H1 (cell line): ENCODE data around the gene UFSP2. TPM values are rescaled to one million over a fixed set of nuclear protein-coding genes. Genes with fewer than 3 reads are reported as not detected.

ENCODE experiments used
- CTCF ChIA-PET: fragments of 300-600 bp; sonication (Branson Sonifier 250); formaldehyde crosslinking; loops from one replicate; lab custom pipeline; 2021; ENCODE audit not compliant: partially characterized antibody; lab: Charles Lee
- POLR2A ChIA-PET: fragments of 300-600 bp; sonication (Branson Sonifier 250); formaldehyde crosslinking; loops from one replicate; lab custom pipeline; 2021; ENCODE audit warnings: inconsistent platforms; ENCODE audit not compliant: partially characterized antibody; lab: Charles Lee
- DNase-seq, 2 experiments: peaks; one replicate each; pipeline versions ENCODE4 v3.0.0 to v3.0.0-alpha.2; 2010 to 2022; ENCODE audit warnings: low spot score in 2 of 2, low read depth in 1 of 2, mixed read lengths in 1 of 2
- FAIRE-seq: peaks from 2 replicates; lab custom pipeline; 2011; peaks lifted over from hg19 to GRCh38; lab: Jason Lieb, UNC
- H2AFZ ChIP-seq: 2 replicates; pipeline ENCODE4 v1.8.1; 2012; ENCODE audit warnings: low read length, inconsistent platforms
- H2AK5ac ChIP-seq: 2 replicates; pipeline ENCODE4 v1.6.1; 2013; ENCODE audit warnings: low read depth, low read length
- H2BK120ac ChIP-seq: replicated peaks from 2 replicates; pipeline ENCODE3; 2013; ENCODE audit warnings: low read depth, low read length, inconsistent platforms
- H2BK12ac ChIP-seq: 2 replicates; pipeline ENCODE4 v1.6.1; 2013; ENCODE audit warnings: low read depth, low read length
- H2BK15ac ChIP-seq: 2 replicates; pipeline ENCODE4 v1.6.1; 2013; ENCODE audit warnings: low read length
- H2BK20ac ChIP-seq: 2 replicates; pipeline ENCODE4 v1.6.1; 2013; ENCODE audit warnings: low read length
- H2BK5ac ChIP-seq: 2 replicates; pipeline ENCODE4 v1.6.1; 2013; ENCODE audit warnings: low read depth, low read length
- H3K14ac ChIP-seq: 2 replicates; pipeline ENCODE4 v1.6.1; 2013; ENCODE audit warnings: inconsistent platforms; ENCODE audit not compliant: insufficient read length
- H3K18ac ChIP-seq: 2 replicates; pipeline ENCODE4 v1.6.1; 2013; ENCODE audit warnings: low read length; ENCODE audit errors: extremely low read depth
- H3K23ac ChIP-seq: 2 replicates; pipeline ENCODE4 v1.6.1; 2013; ENCODE audit warnings: inconsistent platforms; ENCODE audit not compliant: insufficient read length
- H3K23me2 ChIP-seq: 2 replicates; pipeline ENCODE4 v1.6.1; 2013; ENCODE audit warnings: low read depth, low read length
- H3K27ac ChIP-seq: 2 replicates; pipeline ENCODE4 v1.6.1; 2011; ENCODE audit warnings: low read depth, low read length, inconsistent platforms
- H3K27me3 ChIP-seq, 4 experiments: replicated peaks in 1 of 4; 1 replicate in 1 of 4; 2 replicates in 3 of 4; pipeline versions ENCODE4 v1.6.1 to v1.8.1; 2011 to 2013; ENCODE audit warnings: low read length in 3 of 4, mild to moderate bottlenecking in 3 of 4, inconsistent platforms in 2 of 4, mixed read lengths in 2 of 4, moderate library complexity in 1 of 4; ENCODE audit not compliant: control insufficient read depth in 3 of 4, insufficient read depth in 3 of 4; ENCODE audit errors: extremely low read depth in 1 of 4
- H3K36me3 ChIP-seq, 4 experiments: 2 replicates each; pipeline versions ENCODE4 v1.6.1 to v1.8.1; 2011 to 2013; ENCODE audit warnings: mild to moderate bottlenecking in 4 of 4, low read length in 3 of 4, moderate library complexity in 2 of 4, control low read depth in 1 of 4, inconsistent platforms in 1 of 4; ENCODE audit not compliant: insufficient read depth in 4 of 4, control insufficient read depth in 2 of 4
- H3K4ac ChIP-seq: replicated peaks from 2 replicates; pipeline ENCODE3; 2013; ENCODE audit warnings: low read length, low read depth, mixed read lengths, inconsistent platforms; ENCODE audit not compliant: insufficient read length
- H3K4me1 ChIP-seq, 4 experiments: replicated peaks in 1 of 4; 1 replicate in 1 of 4; 2 replicates in 3 of 4; pipeline versions ENCODE4 v1.6.1 to v1.8.1; 2011 to 2013; ENCODE audit warnings: low read length in 3 of 4, inconsistent platforms in 2 of 4, mixed read lengths in 1 of 4; ENCODE audit not compliant: insufficient read depth in 4 of 4, control insufficient read depth in 3 of 4
- H3K4me2 ChIP-seq, 2 experiments: 2 replicates each; pipeline versions ENCODE4 v1.6.1 to v1.8.1; 2011 to 2013; ENCODE audit warnings: low read depth in 2 of 2, low read length in 2 of 2, control low read depth in 1 of 2, inconsistent platforms in 1 of 2, mild to moderate bottlenecking in 1 of 2; ENCODE audit not compliant: insufficient read depth in 1 of 2
- H3K4me3 ChIP-seq, 4 experiments: fragments of 200-600, 300-600 bp in 1 of 4; sonication (generic), shearing (Covaris generic), sonication (Bioruptor Twin) in 1 of 4; 2 replicates each; pipeline versions ENCODE4 v1.5.1 to v1.8.1; 2011 to 2016; ENCODE audit warnings: low read length in 4 of 4, low read depth in 3 of 4, control low read depth in 2 of 4, inconsistent platforms in 2 of 4, mild to moderate bottlenecking in 2 of 4, mixed read lengths in 1 of 4, moderate library complexity in 1 of 4; ENCODE audit not compliant: insufficient read depth in 2 of 4; ENCODE audit errors: extremely low read depth in 1 of 4
- H3K56ac ChIP-seq: replicated peaks from 2 replicates; pipeline ENCODE3; 2013; ENCODE audit warnings: low read depth, mild to moderate bottlenecking, mixed read lengths, low read length, inconsistent platforms; ENCODE audit not compliant: insufficient read length
- H3K79me1 ChIP-seq: 2 replicates; pipeline ENCODE4 v1.6.1; 2013; ENCODE audit warnings: low read depth, low read length, control low read depth
- H3K79me2 ChIP-seq, 2 experiments: 2 replicates each; pipeline versions ENCODE4 v1.6.1 to v1.8.1; 2012 to 2013; ENCODE audit warnings: low read length in 2 of 2, mild to moderate bottlenecking in 2 of 2, inconsistent platforms in 1 of 2; ENCODE audit not compliant: insufficient read depth in 2 of 2, control insufficient read depth in 1 of 2
- H3K9ac ChIP-seq, 4 experiments: replicated peaks in 1 of 4; 1 replicate in 1 of 4; 2 replicates in 3 of 4; pipeline versions ENCODE4 v1.6.1 to v1.8.1; 2011 to 2013; ENCODE audit warnings: low read depth in 3 of 4, low read length in 3 of 4, control low read depth in 2 of 4, mild to moderate bottlenecking in 2 of 4, moderate library complexity in 2 of 4, inconsistent platforms in 1 of 4; ENCODE audit errors: extremely low read depth in 1 of 4
- H3K9me3 ChIP-seq, 2 experiments: 2 replicates each; pipeline versions ENCODE4 v1.6.1 to v1.8.1; 2012 to 2013; ENCODE audit warnings: mild to moderate bottlenecking in 2 of 2, moderate library complexity in 2 of 2, control low read depth in 1 of 2, inconsistent platforms in 1 of 2, low read depth in 1 of 2, low read length in 1 of 2, mixed read lengths in 1 of 2; ENCODE audit not compliant: insufficient read depth in 2 of 2
- H4K20me1 ChIP-seq, 2 experiments: replicated peaks in 1 of 2; 2 replicates each; pipeline versions ENCODE3 to v1.8.1; 2011 to 2013; ENCODE audit warnings: inconsistent platforms in 2 of 2, low read length in 2 of 2, mild to moderate bottlenecking in 1 of 2; ENCODE audit not compliant: insufficient read depth in 2 of 2, control insufficient read depth in 1 of 2
- H4K5ac ChIP-seq: 2 replicates; pipeline ENCODE4 v1.6.1; 2013; ENCODE audit warnings: low read length, low read depth, mixed read lengths, inconsistent platforms; ENCODE audit not compliant: insufficient read length
- H4K8ac ChIP-seq: 2 replicates; pipeline ENCODE4 v1.8.0; 2013; ENCODE audit warnings: mild to moderate bottlenecking, moderate library complexity, low read length, inconsistent platforms; ENCODE audit not compliant: insufficient read depth; ENCODE audit errors: extremely low read depth
- H4K91ac ChIP-seq: replicated peaks from 2 replicates; pipeline ENCODE3; 2013; ENCODE audit warnings: low read length, mixed read lengths, inconsistent platforms; ENCODE audit not compliant: insufficient read length
- JUN ChIP-seq: IDR thresholded peaks from 2 replicates; pipeline ENCODE4 v1.6.1; 2011; ENCODE audit warnings: low read depth, mild to moderate bottlenecking, improper control_type of control experiment, low read length
- TEAD4 ChIP-seq: IDR thresholded peaks from 2 replicates; pipeline ENCODE4 v1.6.1; 2012; ENCODE audit warnings: low read depth, low read length, inconsistent platforms, mixed read lengths
- WGBS, 2 experiments: shearing (Covaris generic) in 1 of 2; methylation state at CpG; one replicate each; pipeline versions ENCODE4 v1.1.6 to v1.1.7; 2013 to 2015; ENCODE audit warnings: low lambda C conversion rate in 2 of 2, mixed read lengths in 2 of 2, inconsistent platforms in 1 of 2, low coverage in 1 of 2, missing lambda C conversion rate in 1 of 2; ENCODE audit not compliant: insufficient replicate concordance in 2 of 2, insufficient coverage in 1 of 2, insufficient read length in 1 of 2; ENCODE audit errors: extremely low coverage in 1 of 2, missing lambda C conversion rate in 1 of 2; 5-methylcytosine and 5-hydroxymethylcytosine counted together
- polyA plus RNA-seq, 7 experiments: library from polyadenylated mRNA; depleted of rRNA in 3 of 7; stranded (reverse) in 5 of 7; unstranded in 2 of 7; fragments of >200 nt in 5 of 7; fragments of 200-250 nt in 2 of 7; gene quantifications; 1 replicate in 5 of 7; 2 replicates in 1 of 7; 4 replicates in 1 of 7; pipeline versions ENCODE4 v1.2.1 to v1.2.3, GENCODE V29; 2011 to 2013; ENCODE audit warnings: missing spikeins in 2 of 7, mixed read lengths in 2 of 7
- total RNA-seq: library from RNA; stranded (reverse); fragmentation: NEBNext Ultra II Directional; extraction: Animal tissue kit (Norgen Biotek cat#: 25700); gene quantifications from 2 replicates; pipeline ENCODE4 v1.2.1, GENCODE V29; 2021

The UFSP2 gene
- total and polyA plus RNA-seq, 2 of the 8 experiments (the other 6 are each of a cell fraction or from before 2014, with no cell fraction given) = 22.9 to 26.0 TPM

DNA sequence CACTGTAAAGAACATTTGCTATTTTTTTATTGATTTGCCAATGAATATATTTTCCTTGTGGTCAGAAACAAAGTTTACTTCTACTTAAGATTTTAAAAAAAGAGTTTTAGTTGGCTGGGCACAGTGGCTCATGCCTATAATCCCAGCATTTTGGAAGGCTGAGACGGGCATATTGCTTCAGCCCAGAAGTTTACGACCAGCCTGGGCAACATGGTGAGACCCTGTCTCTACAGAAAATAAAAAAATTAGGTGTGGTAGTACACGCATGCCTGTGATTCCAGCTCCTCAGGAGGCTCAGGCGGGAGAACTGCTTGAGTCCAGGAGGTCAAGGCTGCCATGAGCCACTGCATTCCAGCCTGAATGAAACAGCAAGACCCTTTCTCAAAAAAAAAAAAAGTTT lies 66.8 kb downstream of the UFSP2 start:
- Histone ChIP-seq H4K8ac (no peak overlapping the region), H2AK5ac (no peak overlapping the region), H3K4me1 (peaks cover 0 to 3% (median 0%) of the 10 kb centered on the region in 4 experiments; a peak in 2 of 7 replicates), H3K56ac (no peak overlapping the region), H2BK120ac (no peak overlapping the region), H3K14ac (no peak overlapping the region), H3K27ac (no peak overlapping the region), H2BK5ac (no peak overlapping the region), H3K36me3 (peaks cover 0 to 11% (median 3%) of the 10 kb centered on the region in 4 experiments; a peak in 4 of 8 replicates), H3K4me2 (no peak overlapping the region), H4K91ac (no peak overlapping the region), H3K79me1 (no peaks in the 10 kb centered on the region), H3K4me3 (no peak overlapping the region), H3K9ac (no peak overlapping the region), H3K18ac (no peak overlapping the region), H3K79me2 (no peaks in the 10 kb centered on the region), H3K9me3 (no peaks in the 10 kb centered on the region), H2BK15ac (no peak overlapping the region), H4K20me1 (no peaks in the 10 kb centered on the region), H3K4ac (no peak overlapping the region), H2AFZ (no peak overlapping the region), H2BK20ac (no peak overlapping the region), H4K5ac (no peak overlapping the region), H3K23ac (no peak overlapping the region), H2BK12ac (no peak overlapping the region), H3K27me3 (no peaks in the 10 kb centered on the region), H3K23me2 (no peaks in the 10 kb centered on the region)
- CTCF ChIA-PET = no interaction called here
- DNase-seq = no peak
- 88% methylated on average over 4 of the region's 4 CpGs; no CpG with 5 or more reads in 1 of the 2 experiments for WGBS, 2 experiments
- TF ChIP-seq JUN = no peak
- peak; percentile 56; the same call in 1 of the 2 replicates for TF ChIP-seq TEAD4
- POLR2A ChIA-PET = interaction anchor here (0.7 kb wide), 2 partner anchors 125 to 319 kb away, joined by 3 read pairs; no protein-coding TSS in a partner anchor
- FAIRE-seq = no peak
